22Rv1 (cell line): ENCODE results near the gene GRIFIN.

Experiments
- CTCF ChIP-seq: fragments of 450-650 bp; IDR thresholded peaks from 2 replicates; pipeline ENCODE4 v1.5.1; 2017; ENCODE audit warnings: mild to moderate bottlenecking
- ZFX ChIP-seq: fragments of 450-650 bp; IDR thresholded peaks from 2 replicates; pipeline ENCODE4 v1.6.1; 2017; ENCODE audit warnings: antibody characterized with exemption, borderline replicate concordance

DNA sequence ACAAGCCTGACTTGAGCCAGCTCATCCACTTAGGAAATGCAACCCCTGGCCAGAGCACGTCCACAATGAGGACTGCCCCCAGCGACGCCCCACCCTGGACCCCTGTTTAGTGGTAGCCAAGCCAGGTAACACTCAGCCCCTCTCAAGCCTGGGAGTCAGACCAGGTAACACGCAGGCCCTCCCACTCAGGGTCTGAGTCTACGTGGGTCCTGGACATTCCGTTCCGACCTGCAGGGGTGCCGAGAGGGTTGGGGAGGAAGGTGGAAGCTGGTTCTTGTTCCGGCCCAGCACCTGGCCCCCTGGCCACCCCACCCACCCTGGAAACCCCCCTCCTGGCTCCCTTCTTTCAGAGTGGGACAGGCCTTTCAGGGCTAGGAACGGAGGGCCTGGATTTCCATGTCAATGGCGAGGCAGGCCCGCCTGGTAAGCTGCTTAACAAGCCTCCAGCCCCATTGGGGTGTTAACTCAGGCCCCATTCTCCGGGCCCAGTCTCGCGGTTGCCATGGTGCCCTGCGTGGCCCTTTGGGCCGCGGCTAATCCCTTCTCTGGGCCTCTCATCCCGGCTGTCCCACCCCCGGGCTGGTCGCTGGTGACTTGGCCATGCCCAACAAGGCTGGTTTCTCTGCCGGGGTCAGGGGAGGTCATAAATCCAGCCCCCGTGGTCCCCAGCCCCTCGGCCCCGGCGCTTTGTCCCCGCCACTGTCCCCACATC lies 23.7 kb upstream of the GRIFIN start:
- TF ChIP-seq CTCF (no peak), ZFX (no peak)
